Measurements from ENCODE around the gene CATSPERD. TPM values are rescaled to one million over a fixed set of nuclear protein-coding genes. Genes with fewer than 3 reads are reported as not detected.

The CATSPERD gene, protein sequence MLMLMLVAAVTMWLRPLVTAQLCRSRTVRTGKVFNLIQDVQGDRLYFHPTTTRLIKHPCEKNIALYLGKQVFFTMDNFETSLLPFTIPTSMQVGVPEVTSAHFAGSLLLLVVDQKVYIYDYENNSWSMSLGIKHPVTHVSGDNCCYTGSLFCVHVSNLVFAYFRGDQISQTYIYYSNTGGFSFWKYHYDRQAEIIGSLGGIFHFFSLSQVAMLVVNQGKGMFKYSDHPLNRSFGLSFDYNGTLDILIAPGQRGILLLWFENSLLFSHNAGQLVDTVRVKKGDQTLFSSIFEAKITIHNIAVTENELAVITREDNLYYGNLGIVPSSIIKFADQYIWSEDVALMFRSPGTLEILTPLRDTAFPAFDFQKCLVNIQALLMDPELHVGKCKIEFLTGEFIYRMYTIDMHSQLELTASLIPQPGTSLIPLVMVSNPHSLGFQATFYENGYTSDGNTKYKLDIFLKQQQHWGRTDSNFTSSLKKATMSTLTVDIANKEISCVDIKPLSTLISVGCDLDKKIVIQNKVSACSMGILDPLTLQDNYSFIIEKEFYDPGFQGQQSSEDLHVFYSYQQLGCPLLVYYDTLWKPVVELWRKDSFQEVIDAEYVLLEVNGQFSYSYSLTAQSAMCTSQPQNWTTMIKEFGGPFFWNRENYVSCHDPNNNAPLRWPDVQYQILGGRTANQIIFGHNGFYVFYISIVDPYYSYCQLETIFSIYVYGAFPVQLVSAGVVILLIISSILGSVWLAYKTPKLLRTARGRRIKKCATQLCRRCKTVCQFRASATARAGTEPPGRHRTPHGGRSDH
- total RNA-seq = not detected

GRCh38 chr19:5719961-5720790 lies at the start of gene CATSPERD, which contains the start of gene LONP1:
TSS of gene CATSPERD (plus strand) at chr19:5720637. CDS start at chr19:5720738, 101 bp downstream.
TSS of gene LONP1 (minus strand) at chr19:5720146. CDS start at chr19:5720132, 14 bp downstream.
- peak within 1 kb of the TSS; percentile 98 for H3K4me3 Mint-ChIP-seq
- peak within 1 kb of the TSS; percentile 99 for H3K27ac Mint-ChIP-seq
- ChIA-PET POLR2A (interaction anchor here (0.5 to 2.7 kb wide), 10 partner anchors 12 to 258 kb away, joined by 3 to 20 read pairs (median 6); partner anchors contain the start of genes RANBP3, RPL36, SAFB and SAFB2), CTCF (interaction anchor here (0.5 to 2.7 kb wide), 14 partner anchors 15 to 457 kb away, joined by 3 to 32 read pairs (median 4); partner anchors contain the start of genes NDUFA11, RPL36 and VMAC)
- intact Hi-C loops (cut with DNase I, micrococcal nuclease) = loop anchor here (1.0 to 5.0 kb wide), 19 partner anchors 30 to 1958 kb away; partner anchors contain the start of genes MICOS13 (in 2 of the 2), RPL36 (in 2 of the 2), APBA3 (in 1 of the 2) and CLPP (in 1 of the 2)
- ATAC-seq (peak; percentile 84), DNase-seq (peak; percentile 99)
- peaks cover 35% of the 10 kb centered on the region for H3K36me3 Mint-ChIP-seq (ENCODE audit: low read depth)
- no peaks in the 10 kb centered on the region for H3K27me3 Mint-ChIP-seq
- H3K4me1 Mint-ChIP-seq = peaks cover 27% of the 10 kb centered on the region
- no peaks in the 10 kb centered on the region for H3K9me3 Mint-ChIP-seq (ENCODE audit: low read depth)

DNA sequence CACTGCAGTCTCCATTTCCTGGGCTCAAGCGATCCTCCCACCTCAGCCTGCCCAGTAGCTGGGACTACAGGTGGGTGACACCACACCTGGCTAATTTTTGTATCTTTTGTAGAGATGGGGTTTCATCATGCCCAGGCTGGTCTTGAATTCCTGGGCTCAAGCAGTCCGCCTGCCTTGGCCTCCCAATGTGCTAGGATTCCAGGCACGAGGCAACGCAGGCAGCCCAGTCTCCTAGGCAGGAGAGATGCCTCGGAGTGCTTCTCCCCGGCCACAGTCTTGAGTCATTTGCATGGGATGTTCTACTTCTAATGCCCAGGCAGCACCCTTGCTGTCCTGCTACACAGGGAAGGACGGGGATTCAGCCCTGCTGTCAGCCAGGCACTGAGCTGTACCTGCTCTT lies 48.8 kb upstream of the CATSPERD start:
- no peak for DNase-seq
- ChIA-PET CTCF (interaction anchor here (0.6 kb wide), 1 partner anchor 1285 kb away, joined by 3 read pairs; no protein-coding TSS in a partner anchor), POLR2A (interaction anchor here (0.6 kb wide), 1 partner anchor 753 kb away, joined by 3 read pairs; the partner anchor contains the start of gene KHSRP)
- ATAC-seq = no peak
- Mint-ChIP-seq H3K27me3 (no peaks in the 10 kb centered on the region), H3K4me3 (no peak overlapping the region), H3K9me3 (ENCODE audit: low read depth) (no peaks in the 10 kb centered on the region), H3K27ac (no peak overlapping the region), H3K36me3 (ENCODE audit: low read depth) (peaks cover 36% of the 10 kb centered on the region), H3K4me1 (no peaks in the 10 kb centered on the region)
- intact Hi-C loops (cut with DNase I, micrococcal nuclease) = no loop called here

DNA sequence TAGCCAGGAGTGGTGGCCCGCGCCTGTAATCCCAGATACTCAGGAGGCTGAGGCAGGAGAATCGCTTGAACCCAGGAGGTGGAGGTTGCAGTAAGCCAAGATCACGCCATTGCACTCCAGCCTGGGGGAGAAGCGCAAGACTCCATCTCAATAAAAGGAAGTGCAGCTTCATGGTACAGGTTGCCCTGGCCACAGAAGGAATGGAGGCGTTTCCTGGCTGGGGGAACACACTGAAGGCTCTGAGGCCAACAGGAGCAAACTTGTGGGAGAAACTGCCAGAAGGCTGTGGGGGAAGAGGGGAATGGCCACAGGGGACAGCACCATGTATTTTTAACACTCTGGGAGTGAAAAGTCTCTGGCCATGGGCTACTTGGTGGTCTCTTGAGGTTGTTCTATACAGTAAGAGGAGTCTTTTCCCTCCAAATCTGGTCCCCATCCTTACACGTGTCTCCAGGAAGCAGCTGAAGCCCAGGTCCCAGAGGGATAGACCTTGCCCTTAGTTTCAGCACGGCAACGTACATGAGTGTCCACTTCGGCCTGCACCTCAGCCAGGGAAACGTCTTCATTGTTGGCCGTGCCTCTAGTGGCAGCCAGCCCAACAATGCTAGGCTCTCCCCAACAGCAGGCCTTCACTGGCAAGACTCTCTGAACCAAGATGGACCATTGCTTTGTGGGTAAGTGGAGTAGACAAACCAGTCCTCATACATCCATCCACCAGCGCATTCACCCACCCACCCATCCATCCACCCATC lies 47.6 kb upstream of the CATSPERD start:
- no peaks in the 10 kb centered on the region for H3K9me3 Mint-ChIP-seq (ENCODE audit: low read depth)
- peaks cover 26% of the 10 kb centered on the region for H3K36me3 Mint-ChIP-seq (ENCODE audit: low read depth)
- DNase-seq (no peak), ATAC-seq (no peak)
- ChIA-PET POLR2A (no interaction called here), CTCF (no interaction called here)
- H3K4me3 Mint-ChIP-seq = no peak overlapping the region
- intact Hi-C loops (cut with DNase I, micrococcal nuclease) = no loop called here
- H3K4me1 Mint-ChIP-seq = no peaks in the 10 kb centered on the region
- H3K27ac Mint-ChIP-seq = no peak overlapping the region
- no peaks in the 10 kb centered on the region for H3K27me3 Mint-ChIP-seq

DNA sequence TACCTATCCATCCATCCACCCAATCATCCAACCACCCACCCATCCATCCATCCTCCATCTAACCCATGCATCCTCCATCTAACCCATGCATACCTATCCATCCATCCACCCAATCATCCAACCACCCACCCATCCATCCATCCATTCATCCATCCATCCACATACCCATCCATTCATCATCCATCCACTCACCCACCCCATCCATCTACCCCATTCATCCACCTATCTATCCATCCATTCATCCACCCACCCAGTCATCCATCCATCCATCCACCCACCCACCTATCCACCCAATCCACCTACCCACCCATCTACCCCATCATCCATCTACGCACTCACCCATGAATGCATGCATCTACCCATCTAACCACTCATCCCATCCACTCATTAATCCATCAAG lies 46.7 kb upstream of the CATSPERD start:
- CTCF ChIA-PET = no interaction called here
- POLR2A ChIA-PET = no interaction called here
- Mint-ChIP-seq H3K9me3 (ENCODE audit: low read depth) (no peaks in the 10 kb centered on the region), H3K27me3 (no peaks in the 10 kb centered on the region), H3K36me3 (ENCODE audit: low read depth) (peaks cover 23% of the 10 kb centered on the region), H3K4me1 (no peaks in the 10 kb centered on the region), H3K27ac (no peak overlapping the region), H3K4me3 (no peak overlapping the region)
- ATAC-seq = no peak
- no peak for DNase-seq
- intact Hi-C loops (cut with DNase I, micrococcal nuclease) = no loop called here

GRCh38 chr19:5674714-5675113 lies 45.7 kb upstream of the CATSPERD start:
- Mint-ChIP-seq H3K27me3 (no peaks in the 10 kb centered on the region), H3K27ac (no peak overlapping the region)
- CTCF ChIA-PET = interaction anchor here (0.8 kb wide), 2 partner anchors 12 to 24 kb away, joined by 3 to 4 read pairs; no protein-coding TSS in a partner anchor

GRCh38 chr19:5676105-5676771 lies 44.2 kb upstream of the CATSPERD start:
- Mint-ChIP-seq H3K4me3 (no peak overlapping the region), H3K27ac (no peak overlapping the region), H3K36me3 (ENCODE audit: low read depth) (peaks cover 14% of the 10 kb centered on the region), H3K27me3 (no peaks in the 10 kb centered on the region), H3K9me3 (ENCODE audit: low read depth) (no peaks in the 10 kb centered on the region), H3K4me1 (peaks cover 8% of the 10 kb centered on the region)
- DNase-seq (no peak), ATAC-seq (no peak)
- ChIA-PET POLR2A (interaction anchor here (1.1 kb wide), 1 partner anchor 54 kb away, joined by 3 read pairs; the partner anchor contains the start of genes SAFB and SAFB2), CTCF (interaction anchor here (1.6 kb wide), 1 partner anchor 11 kb away, joined by 4 read pairs; no protein-coding TSS in a partner anchor)
- intact Hi-C loops (cut with DNase I, micrococcal nuclease) = no loop called here

More at GRCh38 chr19:5674714-5675113, 45.7 kb upstream of the CATSPERD start:
- Mint-ChIP-seq H3K9me3 (ENCODE audit: low read depth) (no peaks in the 10 kb centered on the region), H3K36me3 (ENCODE audit: low read depth) (peaks cover 17% of the 10 kb centered on the region), H3K4me3 (no peak overlapping the region), H3K4me1 (peaks cover 4% of the 10 kb centered on the region)
- ATAC-seq = no peak
- POLR2A ChIA-PET = interaction anchor here (0.6 kb wide), 2 partner anchors 46 to 51 kb away, joined by 3 read pairs; partner anchors contain the start of gene CATSPERD
- DNase-seq = no peak
- intact Hi-C loops (cut with DNase I, micrococcal nuclease) = no loop called here

DNA sequence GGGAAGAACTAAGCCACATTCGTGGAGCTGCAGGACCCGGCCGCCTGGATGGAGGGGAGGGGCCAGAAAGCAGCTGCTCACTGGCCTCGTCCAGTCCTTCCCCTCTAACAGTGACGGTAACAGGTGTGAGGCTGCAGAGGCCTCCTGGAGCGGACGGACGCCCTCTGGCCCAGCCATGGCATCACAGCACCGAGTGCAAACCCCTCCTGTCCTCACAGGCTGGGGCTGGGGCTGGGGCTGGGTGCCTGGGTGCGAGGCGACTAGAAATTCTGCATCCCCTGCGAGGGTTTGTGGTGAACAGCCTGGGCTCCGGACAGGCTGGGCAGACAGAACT lies 43.7 kb upstream of the CATSPERD start:
- Mint-ChIP-seq H3K36me3 (ENCODE audit: low read depth) (peaks cover 12% of the 10 kb centered on the region), H3K9me3 (ENCODE audit: low read depth) (no peaks in the 10 kb centered on the region), H3K27me3 (no peaks in the 10 kb centered on the region), H3K4me3 (no peak overlapping the region), H3K4me1 (peaks cover 13% of the 10 kb centered on the region), H3K27ac (no peak overlapping the region)
- POLR2A ChIA-PET = interaction anchor here (0.7 to 1.1 kb wide), 2 partner anchors 11 to 54 kb away, joined by 3 read pairs; partner anchors contain the start of genes SAFB and SAFB2
- CTCF ChIA-PET = interaction anchor here (1.6 kb wide), 1 partner anchor 10 kb away, joined by 4 read pairs; no protein-coding TSS in a partner anchor
- no peak for DNase-seq
- ATAC-seq = no peak
- intact Hi-C loops (cut with DNase I, micrococcal nuclease) = no loop called here

DNA sequence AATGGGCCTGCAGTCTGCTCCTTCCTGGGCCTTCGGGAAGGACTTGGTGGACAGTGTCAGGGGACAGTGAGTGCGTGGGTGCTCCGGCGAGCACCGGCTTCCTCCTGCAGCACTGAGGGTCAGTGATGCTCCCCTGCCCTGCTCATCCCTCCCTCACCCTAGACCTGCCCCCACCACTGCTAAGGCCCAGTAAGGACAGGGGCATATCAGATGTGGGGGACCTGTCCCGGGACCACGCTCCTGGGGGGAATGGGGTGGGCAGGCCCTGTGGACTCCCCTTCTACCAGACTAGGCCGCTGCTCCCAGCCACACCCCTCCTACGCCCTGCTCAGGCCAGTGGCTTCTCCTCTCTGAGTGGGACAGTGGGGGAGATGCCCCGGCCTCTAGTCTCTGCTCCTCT lies 43.3 kb upstream of the CATSPERD start:
- Mint-ChIP-seq H3K4me1 (peaks cover 17% of the 10 kb centered on the region), H3K27me3 (no peaks in the 10 kb centered on the region), H3K9me3 (ENCODE audit: low read depth) (no peaks in the 10 kb centered on the region), H3K27ac (no peak overlapping the region), H3K4me3 (no peak overlapping the region), H3K36me3 (ENCODE audit: low read depth) (peaks cover 11% of the 10 kb centered on the region)
- ChIA-PET POLR2A (interaction anchor here (0.6 to 0.7 kb wide), 2 partner anchors 10 to 84 kb away, joined by 3 read pairs; no protein-coding TSS in a partner anchor), CTCF (interaction anchor here (0.6 kb wide), 1 partner anchor 47 kb away, joined by 3 read pairs; no protein-coding TSS in a partner anchor)
- ATAC-seq = no peak
- intact Hi-C loops (cut with DNase I, micrococcal nuclease) = no loop called here
- no peak for DNase-seq

DNA sequence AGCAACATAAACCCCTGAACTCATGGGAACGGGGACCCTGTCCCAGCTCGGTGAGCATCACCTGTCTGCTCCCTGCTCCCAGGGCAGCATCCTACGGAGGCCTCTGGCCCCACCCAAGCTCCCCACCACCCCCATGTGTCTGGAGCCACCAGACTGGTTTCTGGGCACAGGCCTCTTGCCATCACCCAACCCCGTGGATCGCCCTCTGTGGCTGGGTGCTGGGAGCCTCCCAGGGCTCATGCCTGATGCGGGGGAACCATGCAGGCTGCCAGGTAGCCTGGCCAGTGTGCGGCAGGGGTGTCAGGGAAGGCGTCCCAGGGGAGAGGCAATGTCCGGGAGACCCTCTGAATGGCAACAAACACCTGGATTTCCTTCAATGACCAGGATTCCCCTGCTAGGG lies 42.9 kb upstream of the CATSPERD start:
- no peak for ATAC-seq
- no peak overlapping the region for H3K4me3 Mint-ChIP-seq
- no peak for DNase-seq
- H3K27ac Mint-ChIP-seq = no peak overlapping the region
- intact Hi-C loops (cut with DNase I, micrococcal nuclease) = no loop called here
- H3K9me3 Mint-ChIP-seq (ENCODE audit: low read depth) = no peaks in the 10 kb centered on the region
- CTCF ChIA-PET = interaction anchor here (0.6 kb wide), 1 partner anchor 48 kb away, joined by 3 read pairs; no protein-coding TSS in a partner anchor
- POLR2A ChIA-PET = interaction anchor here (0.6 to 0.7 kb wide), 2 partner anchors 10 to 85 kb away, joined by 3 read pairs; no protein-coding TSS in a partner anchor
- peaks cover 11% of the 10 kb centered on the region for H3K36me3 Mint-ChIP-seq (ENCODE audit: low read depth)
- no peaks in the 10 kb centered on the region for H3K27me3 Mint-ChIP-seq
- H3K4me1 Mint-ChIP-seq = peaks cover 20% of the 10 kb centered on the region
